PFSK-1 (cell line): Measurements from ENCODE around the gene LYPLA2.

Source experiments
- FOXP2 ChIP-seq: optimal IDR thresholded peaks from 2 replicates; pipeline ENCODE3; 2011; ENCODE audit warnings: borderline replicate concordance, control low read depth, inconsistent platforms; ENCODE audit not compliant: insufficient read depth; ENCODE audit errors: extremely low read length, extremely low read depth
- POLR2AphosphoS5 ChIP-seq: IDR thresholded peaks from 2 replicates; pipeline ENCODE4 v1.6.1; 2012; ENCODE audit warnings: low read depth, mild to moderate bottlenecking, control low read depth, low read length, moderate library complexity
- REST ChIP-seq, 2 experiments: IDR thresholded peaks; 2 replicates each; pipeline versions ENCODE4 v1.6.1 to v1.8.0; 2011 to 2012; ENCODE audit warnings: low read depth in 2 of 2, low read length in 2 of 2, control low read depth in 1 of 2, inconsistent platforms in 1 of 2, mild to moderate bottlenecking in 1 of 2, moderate library complexity in 1 of 2; ENCODE audit not compliant: insufficient read depth in 1 of 2
- SIN3A ChIP-seq: IDR thresholded peaks from 2 replicates; pipeline ENCODE4 v1.6.1; 2012; ENCODE audit warnings: mild to moderate bottlenecking, low read length, moderate library complexity, borderline replicate concordance; ENCODE audit not compliant: insufficient read depth
- TAF1 ChIP-seq: IDR thresholded peaks from 2 replicates; pipeline ENCODE4 v1.6.1; 2012; ENCODE audit warnings: low read length, control low read depth, borderline replicate concordance; ENCODE audit not compliant: insufficient read depth

GRCh38 chr1:23745515-23745914, 45.4 kb upstream of the LYPLA2 start:
- TF ChIP-seq POLR2AphosphoS5 (no peak), TAF1 (no peak), REST (IDR thresholded peaks at IDR 0.05; ENCODE audit: insufficient read depth in 1 of 2, low read depth in 2 of 2, low read length in 2 of 2) (no peak), SIN3A (no peak), FOXP2 (no peak)
